PFSK-1 (cell line): ENCODE results near the gene RCE1.

Experiments used
- POLR2AphosphoS5 ChIP-seq: IDR thresholded peaks from 2 replicates; pipeline ENCODE4 v1.6.1; 2012; ENCODE audit warnings: low read depth, mild to moderate bottlenecking, control low read depth, low read length, moderate library complexity
- SIN3A ChIP-seq: IDR thresholded peaks from 2 replicates; pipeline ENCODE4 v1.6.1; 2012; ENCODE audit warnings: mild to moderate bottlenecking, low read length, moderate library complexity, borderline replicate concordance; ENCODE audit not compliant: insufficient read depth

GRCh38 chr11:66851239-66851596 lies 8.0 kb downstream of the RCE1 start:
- no peak for TF ChIP-seq SIN3A
- no peak for TF ChIP-seq POLR2AphosphoS5
